GM19238 (cell line): ENCODE measurements around the gene HSD11B2.
A peak's percentile ranks its signal among the peaks of the same experiment; 100 is the strongest.

Source experiments
- DNase-seq: peaks from one replicate; pipeline ENCODE4 v3.0.0; 2011; ENCODE audit warnings: low spot score; ENCODE audit not compliant: insufficient read length

Gene HSD11B2

DNA sequence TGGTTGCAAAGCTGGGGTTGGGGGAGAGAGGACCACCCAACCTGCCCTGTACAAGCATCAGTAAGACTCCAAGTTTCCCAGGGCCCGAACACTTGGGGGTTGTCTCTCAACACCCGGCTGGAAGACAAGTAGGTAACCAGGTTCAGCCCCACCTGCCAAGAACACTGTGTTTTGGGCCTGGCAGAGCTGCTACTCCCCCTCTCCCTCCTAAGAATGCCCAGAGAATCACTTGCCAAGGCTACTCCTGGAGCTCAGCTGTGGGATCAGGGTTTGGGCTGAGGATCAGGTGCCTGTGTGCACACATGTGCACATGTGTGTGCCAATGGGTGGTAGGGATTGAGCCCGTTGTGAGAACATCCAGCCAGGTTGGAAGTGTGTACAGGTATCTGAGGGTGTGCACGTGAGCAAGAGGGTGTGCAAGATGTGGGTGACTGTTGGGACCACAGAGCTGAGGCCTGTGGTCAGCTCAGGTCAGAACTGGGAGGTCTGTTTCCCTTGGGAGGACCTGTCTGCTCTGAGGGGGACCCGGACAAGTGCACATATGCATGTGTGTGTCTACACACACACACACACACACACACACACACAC lies 2.3 kb downstream of the HSD11B2 start:
- no peak for DNase-seq

DNA sequence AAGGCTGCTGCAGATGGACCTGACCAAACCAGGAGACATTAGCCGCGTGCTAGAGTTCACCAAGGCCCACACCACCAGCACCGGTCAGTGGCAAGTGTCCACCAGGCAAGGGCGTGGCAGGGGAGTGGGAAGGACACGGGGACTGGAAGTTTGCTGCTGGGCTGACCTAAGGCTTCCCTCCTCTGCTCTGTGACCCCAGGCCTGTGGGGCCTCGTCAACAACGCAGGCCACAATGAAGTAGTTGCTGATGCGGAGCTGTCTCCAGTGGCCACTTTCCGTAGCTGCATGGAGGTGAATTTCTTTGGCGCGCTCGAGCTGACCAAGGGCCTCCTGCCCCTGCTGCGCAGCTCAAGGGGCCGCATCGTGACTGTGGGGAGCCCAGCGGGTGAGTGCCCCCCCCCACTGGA lies 4.8 kb downstream of the HSD11B2 start:
- no peak for DNase-seq

DNA sequence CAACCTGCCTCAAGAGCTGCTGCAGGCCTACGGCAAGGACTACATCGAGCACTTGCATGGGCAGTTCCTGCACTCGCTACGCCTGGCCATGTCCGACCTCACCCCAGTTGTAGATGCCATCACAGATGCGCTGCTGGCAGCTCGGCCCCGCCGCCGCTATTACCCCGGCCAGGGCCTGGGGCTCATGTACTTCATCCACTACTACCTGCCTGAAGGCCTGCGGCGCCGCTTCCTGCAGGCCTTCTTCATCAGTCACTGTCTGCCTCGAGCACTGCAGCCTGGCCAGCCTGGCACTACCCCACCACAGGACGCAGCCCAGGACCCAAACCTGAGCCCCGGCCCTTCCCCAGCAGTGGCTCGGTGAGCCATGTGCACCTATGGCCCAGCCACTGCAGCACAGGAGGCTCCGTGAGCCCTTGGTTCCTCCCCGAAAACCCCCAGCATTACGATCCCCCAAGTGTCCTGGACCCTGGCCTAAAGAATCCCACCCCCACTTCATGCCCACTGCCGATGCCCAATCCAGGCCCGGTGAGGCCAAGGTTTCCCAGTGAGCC lies 5.8 kb downstream of the HSD11B2 start:
- no peak for DNase-seq

DNA sequence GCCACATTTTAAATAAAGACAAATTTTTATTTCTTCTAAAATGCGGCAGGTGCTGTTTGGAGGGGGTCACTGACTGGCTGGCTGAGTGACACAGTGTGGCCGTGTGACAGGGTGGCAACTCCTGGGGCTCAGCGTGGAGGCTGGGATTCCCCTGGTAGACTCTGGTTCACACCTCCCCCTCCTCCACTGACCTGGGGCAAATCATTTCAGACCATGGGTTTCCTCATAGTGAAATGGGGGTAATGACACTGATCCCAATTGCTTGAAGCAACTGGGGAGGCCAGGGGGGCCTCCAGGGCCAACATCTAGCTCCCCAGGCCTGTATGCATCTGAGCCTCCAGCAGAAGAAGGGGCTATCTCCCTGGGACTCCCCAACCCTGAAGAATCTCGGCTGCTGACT lies 6.6 kb downstream of the HSD11B2 start:
- DNase-seq: no peak

DNA sequence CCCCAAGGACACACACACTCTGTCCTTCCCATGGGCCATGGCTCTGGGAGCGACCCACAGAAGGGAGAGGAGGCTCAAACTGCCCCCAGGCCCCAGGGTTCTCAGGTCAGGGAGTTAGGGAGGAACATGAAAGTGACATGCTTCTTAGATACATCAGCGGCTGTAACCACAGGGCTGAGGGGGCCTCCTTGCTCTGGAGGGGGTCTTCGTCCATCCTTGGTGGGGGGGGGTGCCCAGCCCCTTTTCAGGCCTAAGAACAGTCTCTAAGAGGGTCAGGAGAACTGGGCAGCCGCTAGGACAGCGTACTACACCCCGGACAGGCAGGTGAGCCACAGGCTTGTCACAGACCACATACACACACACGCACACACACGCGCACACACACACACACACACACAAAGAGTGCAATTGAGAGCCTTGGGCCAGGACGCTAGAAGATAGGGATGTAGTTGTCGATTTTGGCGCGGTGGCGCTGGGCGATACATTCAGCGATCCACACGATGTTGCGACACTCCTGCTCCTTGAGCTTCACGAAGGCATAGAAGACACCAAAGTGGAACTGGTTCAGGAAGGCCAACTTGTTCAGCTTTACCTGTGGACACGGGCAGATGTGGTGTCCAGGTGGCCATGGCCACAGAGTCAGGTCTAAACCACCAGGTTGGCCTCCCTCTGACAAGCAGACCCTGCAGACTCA lies 7.3 kb downstream of the HSD11B2 start:
- no peak for DNase-seq

DNA sequence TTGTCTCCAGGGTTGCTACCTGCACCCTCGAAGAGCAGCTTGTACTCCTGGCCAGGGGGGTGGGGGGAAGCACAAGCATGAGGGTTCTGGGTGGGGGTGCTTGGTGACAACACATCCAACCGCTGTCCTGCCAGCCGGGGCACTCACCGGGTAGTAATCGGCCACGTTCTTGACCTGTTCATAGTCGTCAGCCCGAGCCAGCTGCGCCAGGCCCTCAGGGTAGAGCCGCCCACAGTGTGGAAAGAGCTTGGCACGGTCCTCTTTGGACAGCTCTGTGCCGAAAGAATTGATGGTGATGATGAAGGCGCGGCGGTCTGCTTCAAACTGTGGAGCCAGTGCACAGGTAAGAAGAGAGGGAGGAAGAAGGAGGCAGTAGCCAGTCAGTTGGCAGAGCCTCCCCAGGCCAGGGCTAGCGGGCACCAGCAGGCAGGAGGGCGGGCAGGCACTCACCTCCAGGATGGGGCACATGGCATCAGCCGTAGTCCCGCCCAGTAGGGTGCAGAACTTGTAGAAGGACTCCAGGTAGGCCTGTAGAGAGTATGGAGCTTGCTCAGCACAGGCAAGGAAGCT lies 8.0 kb downstream of the HSD11B2 start:
- no peak for DNase-seq

DNA sequence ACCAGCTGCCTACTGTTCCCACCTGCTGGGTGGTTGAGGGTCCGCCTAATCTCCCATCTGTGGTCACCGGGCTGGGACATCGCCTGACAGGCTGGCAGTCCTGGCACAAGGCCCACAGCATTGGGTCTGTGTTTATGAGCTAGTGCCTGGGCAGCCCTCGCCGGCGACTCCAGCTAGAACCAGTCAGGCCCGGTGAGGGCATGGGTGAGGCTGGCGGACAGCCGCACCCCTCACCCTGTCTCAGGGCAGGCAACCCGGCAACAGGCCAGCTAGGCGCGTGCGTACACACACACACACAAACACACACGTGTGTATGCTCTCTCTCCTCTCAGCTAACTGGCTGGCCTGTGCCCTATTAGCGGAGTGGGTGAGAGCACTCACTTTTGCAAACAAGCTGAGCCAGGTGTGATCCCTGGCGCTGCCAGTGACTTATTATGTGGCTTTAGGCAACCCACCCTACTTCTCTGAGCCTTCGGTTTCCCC lies 10.4 kb downstream of the HSD11B2 start:
- DNase-seq: no peak

DNA sequence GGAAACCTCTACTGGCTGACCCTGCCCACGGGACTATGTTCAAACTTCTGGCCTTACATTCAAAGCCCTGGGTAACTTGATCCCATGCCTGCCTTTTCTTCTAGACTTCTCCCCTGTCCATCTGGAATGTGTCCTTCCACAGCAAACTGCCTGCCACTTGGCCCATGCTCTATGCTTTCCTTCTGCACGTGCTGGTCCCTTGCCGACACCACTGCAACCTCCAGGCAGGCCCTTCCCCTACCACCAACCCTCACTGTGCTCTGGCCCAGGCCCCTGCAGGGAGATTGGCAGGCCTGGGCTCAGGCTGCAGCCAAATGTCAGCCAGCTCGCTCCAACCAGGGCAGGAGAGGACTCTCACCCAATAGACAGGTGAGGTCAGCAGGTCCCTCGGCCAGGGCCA lies 11.0 kb downstream of the HSD11B2 start:
- no peak for DNase-seq

DNA sequence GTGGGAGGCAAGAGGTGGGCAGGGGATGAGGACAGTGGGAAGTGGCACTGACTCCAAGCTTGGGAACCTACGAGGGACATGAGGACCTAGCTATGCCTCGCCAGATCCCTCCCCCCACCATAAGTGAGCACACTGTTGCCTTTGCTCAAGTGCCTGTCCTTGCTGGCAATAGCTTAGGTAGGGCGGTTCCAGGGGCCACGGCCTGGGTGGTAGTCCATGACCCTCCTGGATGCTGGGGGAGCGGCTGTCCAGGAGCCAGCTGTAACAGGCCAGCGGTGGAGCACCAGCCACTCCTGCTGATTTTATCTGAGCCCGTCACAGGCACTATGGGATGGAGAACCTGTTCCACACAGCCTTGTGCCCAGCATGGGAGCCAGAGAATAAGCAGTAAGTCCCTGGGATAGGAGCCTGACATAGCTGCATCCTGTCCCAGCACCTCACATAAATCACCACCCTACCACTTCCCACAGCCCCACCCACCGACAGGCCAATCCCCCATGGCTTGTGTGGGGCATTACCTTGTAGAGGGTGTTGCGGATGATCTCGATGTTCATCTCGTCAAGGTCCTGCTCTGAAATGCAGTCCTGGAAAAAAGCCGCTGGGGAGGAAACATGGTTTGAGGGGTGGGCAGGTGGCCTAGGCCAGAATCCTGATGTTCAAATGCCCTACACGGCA lies 11.8 kb downstream of the HSD11B2 start:
- DNase-seq: no peak

DNA sequence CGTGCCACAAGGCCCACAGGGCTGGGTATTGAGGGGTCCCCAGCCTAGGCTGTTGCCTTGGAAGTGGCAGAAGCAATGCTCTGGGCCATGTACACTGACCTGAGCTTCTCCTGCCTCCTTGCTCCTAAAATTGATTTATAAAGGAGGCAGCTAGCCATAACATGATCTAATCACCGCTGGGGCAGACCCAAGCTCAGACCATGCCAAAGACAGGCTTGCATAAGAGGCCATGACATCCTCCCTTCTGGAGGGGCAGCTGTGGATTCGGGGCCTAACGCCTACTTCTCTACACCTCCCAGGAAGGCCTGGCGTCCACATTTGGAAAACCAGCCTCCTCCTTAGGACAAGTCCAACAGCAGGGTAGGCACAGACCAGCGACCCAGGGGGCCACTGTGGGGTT lies 12.3 kb downstream of the HSD11B2 start:
- no peak for DNase-seq

DNA sequence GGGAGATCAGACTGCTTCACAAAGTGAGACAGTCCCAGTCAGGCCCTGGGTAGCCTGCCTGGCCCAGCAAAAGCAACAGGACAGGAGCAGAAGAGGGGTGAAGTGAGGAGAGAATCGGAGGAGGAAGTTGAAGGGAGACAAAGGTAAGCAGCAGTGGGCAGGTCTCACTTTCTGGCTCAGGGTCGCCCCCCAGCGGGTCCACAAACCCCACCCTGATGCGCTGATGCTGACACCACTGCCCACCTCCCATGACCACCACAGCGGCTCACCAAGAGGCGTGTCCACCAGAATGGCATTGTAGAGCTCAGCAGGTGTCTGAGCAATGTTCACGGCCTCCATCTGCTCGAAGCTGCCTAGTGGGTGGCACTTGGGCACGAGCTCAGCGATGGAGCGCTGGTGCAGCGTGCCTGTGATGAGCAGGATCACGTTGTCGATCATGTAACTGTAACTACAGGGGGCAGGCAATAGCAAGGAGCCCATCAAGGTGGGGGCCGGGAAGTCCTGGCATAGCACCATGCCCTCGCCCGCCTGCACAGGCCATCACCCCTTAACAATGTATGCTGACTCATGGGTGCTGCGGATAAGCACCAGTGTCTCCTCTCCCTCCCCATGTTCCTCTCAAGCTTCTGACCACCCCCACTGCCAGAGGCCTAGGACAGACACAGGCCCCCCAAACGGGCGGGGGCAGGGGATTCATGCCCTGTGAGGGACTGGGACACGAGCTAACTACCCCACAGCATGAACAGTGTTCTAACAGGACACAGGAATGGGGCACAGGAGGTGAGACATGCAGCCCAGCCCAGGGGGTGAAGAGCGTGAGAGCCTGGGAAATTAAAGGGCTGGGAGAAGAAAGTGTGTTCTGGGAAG lies 13.6 kb downstream of the HSD11B2 start:
- DNase-seq: no peak

DNA sequence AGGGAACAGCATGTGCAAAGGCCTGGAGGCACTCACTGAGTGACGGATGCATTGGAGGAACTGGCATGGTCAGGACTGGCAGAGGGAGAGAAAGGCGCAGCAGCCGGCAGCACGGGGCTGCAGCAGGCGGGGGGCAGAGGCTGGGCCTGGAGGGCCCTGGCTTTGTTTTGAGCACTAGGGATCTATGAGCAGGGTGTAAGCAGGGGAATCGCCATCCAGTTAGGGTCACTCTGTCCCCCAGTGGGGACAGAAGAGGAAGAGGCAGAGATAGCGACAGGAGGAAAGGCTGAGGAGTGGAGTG lies 14.2 kb downstream of the HSD11B2 start:
- no peak for DNase-seq

DNA sequence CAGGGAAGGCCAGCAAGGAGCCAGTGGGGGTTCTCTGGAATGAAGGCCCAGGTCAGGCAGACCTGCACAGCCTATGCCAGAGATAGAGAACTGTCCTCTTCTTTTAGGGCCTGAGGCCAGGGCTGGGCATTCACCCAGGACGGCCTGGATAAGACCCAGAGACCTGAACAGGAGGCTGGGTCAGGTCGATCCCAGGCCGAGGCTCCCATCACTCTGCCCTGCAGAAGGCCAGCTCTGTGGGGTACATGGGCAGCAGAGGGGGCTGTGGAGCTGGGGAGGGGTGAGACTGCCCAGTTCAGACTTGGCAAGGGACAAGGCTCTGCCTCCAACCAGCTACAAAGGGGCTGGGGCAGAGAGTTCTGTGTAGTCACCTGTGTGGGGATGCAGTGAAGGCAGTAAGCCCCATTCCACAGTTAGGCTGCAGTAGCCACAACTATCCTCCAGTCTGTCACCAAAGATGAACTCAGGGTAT lies 14.6 kb downstream of the HSD11B2 start:
- no peak for DNase-seq

DNA sequence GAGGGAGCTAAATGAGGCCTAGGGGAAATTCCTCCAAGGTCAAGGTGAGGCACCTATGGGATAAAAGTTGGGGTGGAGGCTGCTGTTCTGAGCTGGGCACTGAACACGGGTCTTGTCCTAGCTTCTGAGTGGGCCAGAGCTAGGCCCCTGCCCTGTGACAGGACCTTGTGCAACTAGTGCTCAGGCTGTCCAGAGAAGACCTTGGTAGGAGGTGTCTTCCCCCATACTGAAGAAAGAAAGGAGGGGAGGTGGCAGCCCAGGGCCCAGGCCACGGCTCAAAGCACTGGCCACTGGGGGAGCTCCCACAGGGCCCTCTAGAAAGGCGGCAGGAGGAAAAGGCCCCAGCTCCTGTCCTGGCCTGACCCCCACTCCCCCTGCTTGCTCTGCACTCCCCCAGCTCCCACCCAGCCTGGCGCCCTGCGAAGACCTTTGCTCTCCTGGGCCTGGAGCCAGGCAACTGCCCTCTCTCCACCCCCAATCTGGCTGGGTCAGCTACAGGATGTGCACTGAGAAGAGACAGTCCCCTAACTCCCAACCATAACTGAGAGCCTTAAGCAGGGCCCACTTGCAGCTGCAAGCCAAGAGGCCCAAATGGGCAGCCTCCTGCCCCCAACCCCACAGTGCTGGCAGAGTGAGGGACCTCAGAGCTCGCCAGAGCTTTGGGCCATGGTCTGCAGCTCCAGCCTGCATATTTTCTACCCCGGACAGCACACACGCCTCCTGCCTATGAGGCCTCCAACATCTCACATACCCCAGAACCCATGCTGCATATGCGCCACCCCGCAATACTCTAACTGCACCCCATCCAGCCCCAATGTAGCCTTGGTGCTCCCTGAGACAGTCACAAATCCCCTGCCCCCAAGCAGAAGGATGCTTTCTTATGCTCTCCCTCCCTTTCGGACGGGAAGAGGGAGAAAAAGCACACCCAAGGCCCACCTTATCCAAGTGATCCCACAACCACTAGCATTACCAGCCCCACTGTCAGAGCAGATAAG lies 15.3 kb downstream of the HSD11B2 start:
- DNase-seq: no peak

DNA sequence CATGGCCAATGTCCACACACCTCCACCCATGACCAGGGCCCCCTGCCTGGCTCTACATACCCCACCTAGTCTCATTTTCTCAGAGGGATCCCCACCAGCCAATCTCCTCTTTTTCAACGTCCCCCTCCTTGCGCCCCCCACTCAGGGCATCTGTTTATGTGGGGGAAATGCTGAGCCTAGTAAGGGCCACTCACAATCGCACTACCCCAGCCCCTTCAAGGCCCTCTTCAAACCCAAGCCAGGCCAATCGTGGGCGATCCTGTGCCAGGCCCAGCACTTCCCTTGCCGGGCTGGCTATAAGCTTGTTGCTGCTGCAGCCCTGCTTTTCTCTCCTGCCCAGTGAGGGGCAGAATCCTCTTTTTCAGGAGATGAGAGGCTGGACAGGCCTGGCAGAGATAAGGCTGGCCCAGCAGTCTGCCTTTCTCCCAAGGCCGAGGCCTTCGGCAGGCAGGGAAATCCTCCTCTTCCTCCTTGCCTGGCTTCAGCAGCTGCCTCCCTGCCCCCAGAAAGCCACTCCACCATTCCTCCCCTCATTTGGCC lies 16.1 kb downstream of the HSD11B2 start:
- no peak for DNase-seq

DNA sequence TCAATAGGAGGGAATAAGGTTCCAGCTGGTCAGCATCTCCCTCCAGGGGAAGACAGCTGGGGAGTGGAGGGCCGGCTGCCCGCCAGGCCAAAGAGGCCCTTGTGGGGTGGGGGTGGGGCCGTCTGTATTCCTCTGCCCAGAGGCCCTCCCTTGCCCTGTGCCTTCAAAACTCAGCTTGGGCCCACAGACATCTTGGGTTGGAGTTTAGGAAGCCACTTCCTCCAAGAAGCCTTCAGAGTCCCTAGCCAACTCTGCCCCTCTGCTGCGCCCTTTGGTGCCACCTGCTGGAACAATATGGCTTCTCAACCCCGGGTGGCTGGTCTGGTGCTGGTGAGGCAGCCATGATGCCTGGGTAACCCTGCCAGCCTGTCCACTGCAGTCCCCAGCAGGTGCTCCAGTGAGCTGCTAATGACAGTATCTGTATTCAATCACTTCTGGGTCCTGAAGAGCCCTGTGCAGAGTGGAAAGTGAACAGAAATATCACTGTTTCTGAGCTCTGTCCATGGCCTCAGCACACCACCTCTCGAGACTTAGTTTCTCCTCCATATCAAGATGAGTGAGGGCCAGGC lies 16.7 kb downstream of the HSD11B2 start:
- peak; percentile 78 for DNase-seq

DNA sequence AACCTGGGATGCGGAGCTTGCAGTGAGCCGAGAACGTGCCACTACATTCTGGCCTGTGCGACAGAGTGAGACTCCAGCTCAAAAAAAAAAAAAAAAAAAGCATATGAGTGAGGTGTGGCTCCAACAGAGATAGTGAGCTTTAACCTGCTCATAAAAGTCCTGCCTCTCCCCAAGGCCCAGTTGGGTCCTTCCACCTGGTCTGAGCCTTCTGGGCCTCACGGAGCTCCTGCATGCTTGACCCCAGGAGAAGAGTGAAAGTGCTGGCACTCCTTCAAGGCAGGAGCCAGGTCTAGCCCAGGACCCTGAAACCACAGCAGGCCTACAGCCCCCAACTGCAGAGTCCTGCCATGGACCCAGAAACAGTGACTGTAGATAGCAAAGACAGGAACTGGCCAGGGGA lies 17.7 kb downstream of the HSD11B2 start:
- no peak for DNase-seq

DNA sequence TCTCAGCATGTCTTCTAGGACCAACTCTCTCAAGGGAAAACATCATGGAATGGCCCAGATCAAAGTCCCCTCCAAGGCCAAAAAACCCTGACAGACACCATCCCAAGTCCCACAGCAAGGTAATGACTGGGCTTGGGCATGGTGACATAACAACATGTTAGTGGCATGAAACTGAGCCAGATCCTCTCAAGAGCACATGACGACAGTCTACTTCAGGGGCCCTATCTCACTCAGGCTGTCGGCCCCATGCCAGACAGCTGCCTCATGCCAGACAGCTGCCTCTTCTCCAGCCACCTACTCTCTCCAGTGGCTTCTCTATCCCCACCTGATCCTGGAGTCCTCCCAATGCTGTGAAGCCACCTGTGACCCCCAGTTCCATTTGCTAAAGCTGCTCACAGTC lies 18.4 kb downstream of the HSD11B2 start:
- no peak for DNase-seq

DNA sequence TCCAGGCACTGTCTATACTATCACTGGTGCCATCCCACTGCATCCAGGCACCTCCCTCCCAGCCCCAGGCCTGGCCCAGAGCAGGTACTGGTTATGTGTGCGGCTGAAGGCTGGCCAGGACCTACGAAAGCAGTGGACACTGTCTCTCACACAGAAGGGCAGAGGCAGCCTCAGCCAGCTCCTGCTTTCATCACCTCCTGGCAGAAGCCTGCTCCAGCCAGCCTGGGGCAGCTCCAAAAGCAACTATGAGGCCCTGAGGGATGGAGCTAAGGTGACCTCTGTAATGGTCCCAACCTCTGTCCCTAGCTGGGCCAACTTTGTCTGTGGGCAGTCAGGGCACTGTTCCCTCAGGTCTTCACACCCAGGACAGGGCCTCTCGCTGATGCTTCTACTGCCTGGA lies 18.8 kb downstream of the HSD11B2 start:
- DNase-seq: no peak
